K562 (cell line): ENCODE data around the gene CYP2J2. TPM values are rescaled to one million over a fixed set of nuclear protein-coding genes. Genes with fewer than 3 reads are reported as not detected.

ENCODE experiments used
- ATAC-seq: fragments of 200-7000 bp; cut with Tn5 transposase; 3 replicates; pipeline ENCODE4 v1.9.1; 2020; ENCODE audit warnings: moderate library complexity
- BruUV-seq: library from RNA; stranded (reverse); fragments of 400-500 nt; replicated peaks from 2 replicates; lab custom pipeline; 2021; lab: Mats Ljungman, UMichigan
- CTCF ChIA-PET: fragments of 300-600 bp; formaldehyde crosslinking; extraction: SDS; loops from one replicate; lab custom pipeline; 2021; ENCODE audit warnings: low intra/inter-chr PET ratio; lab: Yijun Ruan, JAX
- POLR2A ChIA-PET: fragments of 300-600, 350-650 bp; sonication (Branson Sonifier 250); formaldehyde crosslinking; extraction: SDS; loops from one replicate; lab custom pipeline; 2021; ENCODE audit warnings: antibody characterized with exemption, inconsistent platforms; lab: Yijun Ruan, JAX
- DNase-seq, 4 experiments: peaks; one replicate each; pipeline versions ENCODE4 v3.0.0 to v3.0.0-alpha.2; 2011 to 2018; ENCODE audit warnings: low spot score in 3 of 4, mixed read lengths in 3 of 4; ENCODE audit errors: extremely low read depth in 1 of 4
- FAIRE-seq: peaks from 2 replicates; lab custom pipeline; 2011; peaks lifted over from hg19 to GRCh38; lab: Jason Lieb, UNC
- H2AFZ ChIP-seq: 2 replicates; pipeline ENCODE4 v1.6.0; 2011; ENCODE audit warnings: low read depth, low read length, control low read depth, inconsistent platforms
- H3K27ac ChIP-seq: fragments of 200-600 bp; 3 replicates; pipeline ENCODE4 v1.8.0; 2011; ENCODE audit warnings: low read depth, mild to moderate bottlenecking, control low read depth, inconsistent platforms, low read length, moderate library complexity, mixed read lengths; ENCODE audit errors: extremely low read depth
- H3K27me3 ChIP-seq, 2 experiments: fragments of 300-600 bp in 1 of 2; 2 replicates in 1 of 2; 3 replicates in 1 of 2; pipeline versions ENCODE4 v1.6.0 to v1.8.0; 2011; ENCODE audit warnings: inconsistent platforms in 2 of 2, low read length in 2 of 2, mild to moderate bottlenecking in 1 of 2, mixed read lengths in 1 of 2, moderate library complexity in 1 of 2; ENCODE audit not compliant: control insufficient read depth in 2 of 2, insufficient read depth in 2 of 2
- H3K36me3 ChIP-seq: fragments of 300-600 bp; 3 replicates; pipeline ENCODE4 v1.8.0; 2011; ENCODE audit warnings: mild to moderate bottlenecking, low read length, inconsistent platforms; ENCODE audit not compliant: control insufficient read depth, insufficient read depth
- H3K4me1 ChIP-seq, 2 experiments: fragments of 200-600 bp in 1 of 2; replicated peaks in 1 of 2; 2 replicates in 1 of 2; 3 replicates in 1 of 2; pipeline versions ENCODE4 v1.5.1 to v1.8.0; 2011; ENCODE audit warnings: inconsistent platforms in 2 of 2, low read length in 2 of 2, mild to moderate bottlenecking in 1 of 2, mixed read lengths in 1 of 2, moderate library complexity in 1 of 2; ENCODE audit not compliant: control insufficient read depth in 2 of 2, insufficient read depth in 2 of 2
- H3K4me2 ChIP-seq: 2 replicates; pipeline ENCODE4 v1.6.1; 2011; ENCODE audit warnings: low read length, control low read depth, inconsistent platforms, mixed read lengths; ENCODE audit not compliant: insufficient read depth
- H3K4me3 ChIP-seq: fragments of 200-600 bp; sonication (generic), shearing (Covaris generic); 2 replicates; pipeline ENCODE4 v1.5.1; 2016; ENCODE audit warnings: control low read depth, inconsistent platforms
- H3K79me2 ChIP-seq: fragments of 200-600 bp; 3 replicates; pipeline ENCODE4 v1.8.0; 2011; ENCODE audit warnings: low read length, inconsistent platforms; ENCODE audit not compliant: control insufficient read depth, insufficient read depth
- H3K9ac ChIP-seq, 2 experiments: 2 replicates each; pipeline versions ENCODE4 v1.6.0 to v1.6.1; 2011; ENCODE audit warnings: low read depth in 2 of 2, low read length in 2 of 2, control low read depth in 1 of 2, inconsistent platforms in 1 of 2, mild to moderate bottlenecking in 1 of 2, mixed read lengths in 1 of 2; ENCODE audit not compliant: insufficient read depth in 1 of 2
- H3K9me1 ChIP-seq: one replicate; pipeline ENCODE4 v1.6.0; 2011; ENCODE audit warnings: inconsistent platforms, mild to moderate bottlenecking, low read length, moderate library complexity; ENCODE audit not compliant: control insufficient read depth, insufficient read depth
- H3K9me3 ChIP-seq: replicated peaks from 2 replicates; pipeline ENCODE4 v1.5.1; 2011; ENCODE audit warnings: low read depth, low read length, inconsistent platforms; ENCODE audit not compliant: control insufficient read depth, insufficient read depth
- H4K20me1 ChIP-seq: replicated peaks from 2 replicates; pipeline ENCODE4 v1.6.1; 2011; ENCODE audit warnings: low read length, inconsistent platforms, mixed read lengths; ENCODE audit not compliant: control insufficient read depth, insufficient read depth
- ATF7 ChIP-seq: fragments of 450-650 bp; IDR thresholded peaks from 2 replicates; pipeline ENCODE4 v1.7.1; 2014; ENCODE audit warnings: mild to moderate bottlenecking, moderate library complexity
- COPS2 ChIP-seq: fragments of 450-650 bp; conservative IDR thresholded peaks from 2 replicates; pipeline ENCODE4 v1.6.1; 2016; ENCODE audit warnings: mild to moderate bottlenecking, moderate library complexity
- EZH2 ChIP-seq: IDR thresholded peaks from 2 replicates; pipeline ENCODE4 v1.6.1; 2012; ENCODE audit warnings: low read depth, mild to moderate bottlenecking, inconsistent platforms, low read length, borderline replicate concordance
- GABPB2 ChIP-seq: fragments of 250-450 bp; sonication (Bioruptor Pico); conservative IDR thresholded peaks from 2 replicates; pipeline ENCODE4 v1.5.1; 2021; ENCODE audit warnings: mild to moderate bottlenecking
- IRF9 ChIP-seq: fragments of 450-650 bp; IDR thresholded peaks from 2 replicates; pipeline ENCODE4 v1.6.1; 2016; ENCODE audit warnings: missing biosample characterization, missing genetic modification characterization
- MCM3 ChIP-seq: fragments of 450-650 bp; IDR thresholded peaks from 2 replicates; pipeline ENCODE4 v1.6.1; 2016
- NBN ChIP-seq: fragments of 450-650 bp; IDR thresholded peaks from 2 replicates; pipeline ENCODE4 v1.6.1; 2016; ENCODE audit warnings: low read depth, mild to moderate bottlenecking
- NRF1 ChIP-seq, 2 experiments: fragments of 450-650 bp; IDR thresholded peaks in 1 of 2; conservative IDR thresholded peaks in 1 of 2; 2 replicates each; pipeline ENCODE4 v1.6.1; 2014; ENCODE audit warnings: mild to moderate bottlenecking in 2 of 2
- PHB ChIP-seq: fragments of 250-450 bp; sonication (Bioruptor Pico); IDR thresholded peaks from 2 replicates; pipeline ENCODE4 v1.5.0; 2021
- PRPF4 ChIP-seq: fragments of 200-400 bp; formaldehyde crosslinking; IDR thresholded peaks from one replicate; pipeline ENCODE4 v1.6.1; 2017; ENCODE audit warnings: low read length, low read depth, mild to moderate bottlenecking; ENCODE audit not compliant: insufficient read depth, poor library complexity, severe bottlenecking
- SLC30A9 ChIP-seq: fragments of 250-450 bp; sonication (Bioruptor Pico); IDR thresholded peaks from 2 replicates; pipeline ENCODE4 v1.8.0; 2022; ENCODE audit warnings: mild to moderate bottlenecking, moderate library complexity
- STAT5A ChIP-seq: IDR thresholded peaks from 2 replicates; pipeline ENCODE4 v1.6.1; 2012; ENCODE audit warnings: low read length, inconsistent platforms, borderline replicate concordance
- TAF7 ChIP-seq: fragments of 450-650 bp; IDR thresholded peaks from 2 replicates; pipeline ENCODE4 v1.6.1; 2016; ENCODE audit warnings: missing genetic modification characterization, missing compliant biosample characterization
- ZBTB5 ChIP-seq: fragments of 450-650 bp; IDR thresholded peaks from 2 replicates; pipeline ENCODE4 v1.6.1; 2017; ENCODE audit warnings: antibody characterized with exemption
- ZNF431 ChIP-seq: sonication (generic); formaldehyde crosslinking; IDR thresholded peaks from 2 replicates; pipeline ENCODE4 v1.8.0; 2022; ENCODE audit warnings: mild to moderate bottlenecking, missing genetic modification reagents
- WGBS: fragments of 100-300 bp; shearing (Covaris generic); methylation state at CpG from one replicate; pipeline ENCODE4 v1.1.6; 2016; ENCODE audit warnings: low coverage, mixed read lengths; ENCODE audit not compliant: insufficient coverage; ENCODE audit errors: missing lambda C conversion rate; 5-methylcytosine and 5-hydroxymethylcytosine counted together
- in situ Hi-C: fragments of 300-500 bp; cut with MboI; formaldehyde crosslinking; loops from 4 replicates; pipeline ENCODE4 v1.15.0; 2018; ENCODE audit warnings: inconsistent platforms, mixed read lengths
- intact Hi-C: fragments of 100-400 bp; cut with micrococcal nuclease; formaldehyde crosslinking; loops from 2 replicates; pipeline ENCODE4 v1.14.2; 2022
- polyA plus RNA-seq, 8 experiments: library from polyadenylated mRNA; depleted of rRNA in 4 of 8; stranded (reverse) in 5 of 8; unstranded in 3 of 8; fragments of >200 nt; fragmentation: Nextera tagmentation in 2 of 8; fragmentation: Illumina TruSeq in 1 of 8; extraction: Ambion mirVana in 2 of 8; extraction: Trizol in 1 of 8; gene quantifications; 2 replicates each; pipeline versions ENCODE4 v1.2.1 to v1.2.3, GENCODE V29; 2011 to 2014; ENCODE audit warnings: inconsistent platforms in 1 of 8, missing spikeins in 1 of 8
- total RNA-seq, 7 experiments: library from RNA; depleted of rRNA in 6 of 7; stranded (reverse); fragments of >200 nt in 6 of 7; fragmentation: Illumina TruSeq in 2 of 7; extraction: Trizol in 2 of 7; gene quantifications; 2 replicates each; pipeline versions ENCODE4 v1.2.1 to v1.2.3, GENCODE V29; 2011 to 2021; ENCODE audit warnings: low replicate concordance in 1 of 7

CYP2J2 gene
- total and polyA plus RNA-seq, 9 of the 15 experiments (the other 6 are each of a cell fraction or from before 2014, with no cell fraction given), result not detected

GRCh38 chr1:59846895-59847282 lies 79.7 kb downstream of the CYP2J2 start:
- no peaks in the 10 kb centered on the region for H3K36me3 ChIP-seq
- POLR2A ChIA-PET, result no interaction called here
- no peak overlapping the region for H3K9ac ChIP-seq
- H3K4me1 ChIP-seq, result no peaks in the 10 kb centered on the region
- no peak overlapping the region for H3K4me2 ChIP-seq
- ATAC-seq (no peak), DNase-seq (no peak), FAIRE-seq (no peak)
- CTCF ChIA-PET, result no interaction called here
- H2AFZ ChIP-seq, result no peak overlapping the region
- H3K9me3 ChIP-seq, result no peaks in the 10 kb centered on the region
- no peak for TF ChIP-seq ZBTB5
- TF ChIP-seq SLC30A9 (CRISPR knock-in tag), result no peak
- no peak for TF ChIP-seq MCM3
- TF ChIP-seq NBN, result no peak
- no peak for TF ChIP-seq TAF7 (tag)
- TF ChIP-seq ATF7, result no peak
- no peak for TF ChIP-seq PHB
- TF ChIP-seq IRF9 (tag), result no peak
- TF ChIP-seq GABPB2 (CRISPR knock-in tag), result no peak
- TF ChIP-seq ZNF431 (CRISPR knock-in tag), result no peak
- no peak for TF ChIP-seq PRPF4
- TF ChIP-seq NRF1 (conservative IDR thresholded peaks at IDR 0.05 in 1 of 2, IDR thresholded peaks at IDR 0.05 in 1 of 2), result no peak
- TF ChIP-seq COPS2, result no peak
- TF ChIP-seq EZH2, result no peak
- no peak for TF ChIP-seq STAT5A
- TF ChIP-seq, all 486 proteins: peak for 0
- intact Hi-C loops, result no loop called here
- H3K9me1 ChIP-seq, result no peaks in the 10 kb centered on the region
- no peaks in the 10 kb centered on the region for H4K20me1 ChIP-seq
- no peaks in the 10 kb centered on the region for H3K27me3 ChIP-seq
- BruUV-seq, result no TSS peak
- in situ Hi-C loops, result no loop called here
- H3K4me3 ChIP-seq, result no peak overlapping the region
- WGBS, result 4% methylated on average over 2 of the region's 2 CpGs
- no peak overlapping the region for H3K27ac ChIP-seq
- H3K79me2 ChIP-seq, result no peaks in the 10 kb centered on the region
